GM12878 (cell line): ENCODE data around the gene GPN1. TPM values are rescaled to one million over a fixed set of nuclear protein-coding genes. Genes with fewer than 3 reads are reported as not detected.

Source experiments
- ATAC-seq: fragments of 200-7000 bp; cut with Tn5 transposase; 3 replicates; pipeline ENCODE4 v1.9.1; 2020; ENCODE audit warnings: mild to moderate bottlenecking, moderate library complexity
- BruUV-seq: library from RNA; stranded (reverse); fragments of 400-500 nt; replicated peaks from 2 replicates; lab custom pipeline; 2021; lab: Mats Ljungman, UMichigan
- CTCF ChIA-PET: fragments of 300-600 bp; sonication (Branson Sonifier 250); formaldehyde crosslinking; extraction: SDS; loops from one replicate; lab custom pipeline; 2021; ENCODE audit warnings: inconsistent platforms; lab: Yijun Ruan, JAX
- POLR2A ChIA-PET: fragments of 350-600 bp; formaldehyde crosslinking; extraction: SDS; loops from one replicate; lab custom pipeline; 2021; ENCODE audit warnings: inconsistent platforms; lab: Charles Lee
- RAD21 ChIA-PET: fragments of 300-600 bp; sonication (Branson Sonifier 250); formaldehyde crosslinking; loops from one replicate; lab custom pipeline; 2023; ENCODE audit warnings: antibody characterized with exemption; ENCODE audit not compliant: unreplicated experiment; lab: Charles Lee
- SMC1A ChIA-PET: fragments of 300-600 bp; sonication (Branson Sonifier 250); formaldehyde crosslinking; loops from one replicate; lab custom pipeline; 2023; ENCODE audit not compliant: unreplicated experiment, uncharacterized antibody; lab: Charles Lee
- DNase-seq: peaks from one replicate; pipeline ENCODE4 v3.0.0-alpha.2; 2011; ENCODE audit warnings: low read depth, low spot score
- FAIRE-seq: peaks from 3 replicates; lab custom pipeline; 2011; peaks lifted over from hg19 to GRCh38; lab: Jason Lieb, UNC
- H2AFZ ChIP-seq: 2 replicates; pipeline ENCODE4 v1.6.0; 2011; ENCODE audit warnings: low read depth, low read length, control low read depth; ENCODE audit not compliant: control insufficient read depth
- H3K27ac ChIP-seq: 2 replicates; pipeline ENCODE4 v1.5.1; 2011; ENCODE audit warnings: control low read depth; ENCODE audit not compliant: control insufficient read depth, insufficient read depth
- H3K27me3 ChIP-seq, 2 experiments: replicated peaks in 1 of 2; 2 replicates each; pipeline versions ENCODE4 v1.6.0 to v1.6.1; 2011; ENCODE audit warnings: low read length in 1 of 2; ENCODE audit not compliant: control insufficient read depth in 2 of 2, insufficient read depth in 2 of 2
- H3K36me3 ChIP-seq, 2 experiments: 2 replicates each; pipeline ENCODE4 v1.5.1; 2011; ENCODE audit warnings: low read length in 1 of 2; ENCODE audit not compliant: control insufficient read depth in 2 of 2, insufficient read depth in 2 of 2
- H3K4me1 ChIP-seq: 2 replicates; pipeline ENCODE4 v1.6.1; 2011; ENCODE audit warnings: mild to moderate bottlenecking, low read length, moderate library complexity, mixed read lengths; ENCODE audit not compliant: control insufficient read depth, insufficient read depth
- H3K4me2 ChIP-seq: 2 replicates; pipeline ENCODE4 v1.6.0; 2011; ENCODE audit warnings: control low read depth; ENCODE audit not compliant: control insufficient read depth, insufficient read depth
- H3K4me3 ChIP-seq: fragments of 200-600 bp; sonication (generic); 2 replicates; pipeline ENCODE4 v1.5.1; 2016
- H3K79me2 ChIP-seq: 2 replicates; pipeline ENCODE4 v1.6.0; 2011; ENCODE audit warnings: low read length; ENCODE audit not compliant: control insufficient read depth, insufficient read depth
- H3K9ac ChIP-seq: 2 replicates; pipeline ENCODE4 v1.8.0; 2011; ENCODE audit warnings: low read length, control low read depth, mixed read lengths; ENCODE audit not compliant: control insufficient read depth, insufficient read depth
- H3K9me3 ChIP-seq: replicated peaks from 3 replicates; pipeline ENCODE4 v1.5.1; 2011; ENCODE audit warnings: mild to moderate bottlenecking, low read length; ENCODE audit not compliant: control insufficient read depth, insufficient read depth
- H4K20me1 ChIP-seq: 2 replicates; pipeline ENCODE4 v1.6.0; 2011; ENCODE audit not compliant: control insufficient read depth, insufficient read depth
- CBX5 ChIP-seq: sonication (generic); IDR thresholded peaks from 2 replicates; pipeline ENCODE4 v1.6.1; 2016; ENCODE audit warnings: low read depth, moderate library complexity, mild to moderate bottlenecking, inconsistent platforms
- FOS ChIP-seq: IDR thresholded peaks from 3 replicates; pipeline ENCODE4 v1.6.1; 2011; ENCODE audit warnings: borderline replicate concordance; ENCODE audit not compliant: insufficient read length; ENCODE audit errors: extremely low read depth
- RCOR1 ChIP-seq: conservative IDR thresholded peaks from 2 replicates; pipeline ENCODE4 v1.6.1; 2012; ENCODE audit warnings: low read depth, low read length, improper control_type of control experiment
- SMAD1 ChIP-seq: fragments of 450-650 bp; IDR thresholded peaks from 2 replicates; pipeline ENCODE4 v1.6.1; 2018; ENCODE audit warnings: mild to moderate bottlenecking, low read depth; ENCODE audit not compliant: partially characterized antibody
- WRNIP1 ChIP-seq: IDR thresholded peaks from 2 replicates; pipeline ENCODE4 v1.6.1; 2011; ENCODE audit warnings: low read depth, low read length, improper control_type of control experiment, borderline replicate concordance
- ZBED1 ChIP-seq: IDR thresholded peaks from 2 replicates; pipeline ENCODE4 v1.6.1; 2016; ENCODE audit warnings: borderline replicate concordance
- WGBS: methylation state at CpG from one replicate; pipeline ENCODE4 v1.1.6; 2016; ENCODE audit warnings: low lambda C conversion rate; ENCODE audit not compliant: insufficient replicate concordance, insufficient coverage; ENCODE audit errors: missing lambda C conversion rate; 5-methylcytosine and 5-hydroxymethylcytosine counted together
- in situ Hi-C: fragments of 300-500 bp; cut with MboI; formaldehyde crosslinking; loops from 9 replicates; pipeline ENCODE4 v1.14.3; 2018; ENCODE audit warnings: mixed read lengths
- intact Hi-C: fragments of 100-400 bp; cut with micrococcal nuclease; formaldehyde crosslinking; loops from one replicate; pipeline ENCODE4 v1.14.2; 2022; ENCODE audit not compliant: unreplicated experiment
- polyA plus RNA-seq, 11 experiments: library from polyadenylated mRNA; depleted of rRNA in 4 of 11; unstranded in 6 of 11; stranded (reverse) in 5 of 11; fragments of >200 nt; fragmentation: Nextera tagmentation in 4 of 11; fragmentation: Illumina TruSeq in 1 of 11; extraction: Ambion mirVana in 4 of 11; extraction: Trizol in 1 of 11; gene quantifications; 1 replicate in 1 of 11; 2 replicates in 10 of 11; pipeline versions ENCODE4 v1.2.1 to v1.2.3, GENCODE V29; 2011 to 2016; ENCODE audit warnings: inconsistent platforms in 2 of 11, missing spikeins in 2 of 11, low read depth in 1 of 11
- total RNA-seq, 4 experiments: library from RNA; depleted of rRNA in 3 of 4; stranded (reverse); fragments of >200 nt in 3 of 4; fragmentation: Illumina TruSeq in 1 of 4; extraction: Trizol in 1 of 4; gene quantifications; 2 replicates each; pipeline versions ENCODE4 v1.2.1 to v1.2.3, GENCODE V29; 2013 to 2021
- TF ChIP-seq, protein P1 (sequence below): fragments of 450-650 bp; IDR thresholded peaks from 2 replicates; pipeline ENCODE4 v1.6.1; 2017; ENCODE audit warnings: low read depth, mild to moderate bottlenecking, moderate library complexity

The GPN1 gene
- total and polyA plus RNA-seq, 10 of the 15 experiments (the other 5 are each of a cell fraction or from before 2014, with no cell fraction given) = 32.1 to 108 (median 60.4) TPM

DNA sequence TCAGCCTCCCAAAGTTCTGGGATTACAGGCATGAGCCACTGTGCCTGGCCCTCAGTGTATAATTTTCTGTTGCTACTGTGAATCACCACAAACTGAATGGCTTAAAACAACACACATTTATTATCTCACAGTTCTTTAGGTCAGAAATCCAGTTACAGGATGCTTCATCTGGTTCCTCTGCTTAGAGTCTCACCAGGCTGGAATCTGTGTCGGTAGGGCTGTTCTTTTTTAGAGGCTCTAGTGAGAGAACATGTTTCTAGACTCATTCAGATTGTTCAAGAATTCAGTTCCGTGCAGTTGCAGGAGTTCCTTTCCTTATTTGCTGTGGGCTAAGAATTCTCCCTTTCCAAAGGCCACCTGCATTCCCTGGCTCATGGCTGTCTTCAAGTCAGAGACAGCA lies 22.2 kb upstream of the GPN1 start:
- no peak for FAIRE-seq
- no peak overlapping the region for H2AFZ ChIP-seq
- no peak overlapping the region for H3K27ac ChIP-seq
- intact Hi-C loops (no loop called here), in situ Hi-C loops (no loop called here)
- ChIA-PET POLR2A (no interaction called here), RAD21 (no interaction called here), CTCF (no interaction called here), SMC1A (no interaction called here)
- DNase-seq = no peak
- H3K4me3 ChIP-seq = no peak overlapping the region
- 53% methylated on average over 2 of the region's 2 CpGs for WGBS
- no peak for ATAC-seq
- H3K36me3 ChIP-seq = peaks cover 15 to 32% of the 10 kb centered on the region in 2 experiments
- no peaks in the 10 kb centered on the region for H3K27me3 ChIP-seq
- BruUV-seq = no TSS peak
- H3K9me3 ChIP-seq = no peaks in the 10 kb centered on the region
- H3K4me2 ChIP-seq = no peak overlapping the region
- TF ChIP-seq FOS (no peak), CBX5 (no peak)
- no peaks in the 10 kb centered on the region for H3K79me2 ChIP-seq
- no peaks in the 10 kb centered on the region for H3K4me1 ChIP-seq
- H4K20me1 ChIP-seq = no peaks in the 10 kb centered on the region
- H3K9ac ChIP-seq = no peak overlapping the region

DNA sequence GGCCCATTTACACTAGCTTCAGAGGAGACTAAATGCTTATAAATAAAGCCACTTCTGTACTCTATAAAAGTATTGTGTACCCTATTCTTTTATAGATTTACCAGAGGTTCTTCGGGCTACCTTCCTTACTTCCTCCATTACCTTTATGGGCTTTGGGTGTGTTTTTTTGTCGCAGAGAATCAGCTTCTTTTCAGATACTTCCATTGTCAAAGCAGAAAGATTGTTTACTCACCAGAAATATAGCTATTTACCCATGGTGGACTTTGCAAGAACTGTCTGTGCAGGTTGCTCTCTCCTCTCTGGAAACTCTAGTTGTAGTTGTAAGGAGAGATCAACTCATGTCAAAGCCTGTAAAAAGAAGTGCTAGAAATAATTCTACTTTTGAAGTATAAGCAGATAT lies 14.9 kb upstream of the GPN1 start:
- TF ChIP-seq SMAD1 (no peak), RCOR1 (no peak), WRNIP1 (no peak), ZBED1 (no peak)
- TF ChIP-seq, protein P1, sequence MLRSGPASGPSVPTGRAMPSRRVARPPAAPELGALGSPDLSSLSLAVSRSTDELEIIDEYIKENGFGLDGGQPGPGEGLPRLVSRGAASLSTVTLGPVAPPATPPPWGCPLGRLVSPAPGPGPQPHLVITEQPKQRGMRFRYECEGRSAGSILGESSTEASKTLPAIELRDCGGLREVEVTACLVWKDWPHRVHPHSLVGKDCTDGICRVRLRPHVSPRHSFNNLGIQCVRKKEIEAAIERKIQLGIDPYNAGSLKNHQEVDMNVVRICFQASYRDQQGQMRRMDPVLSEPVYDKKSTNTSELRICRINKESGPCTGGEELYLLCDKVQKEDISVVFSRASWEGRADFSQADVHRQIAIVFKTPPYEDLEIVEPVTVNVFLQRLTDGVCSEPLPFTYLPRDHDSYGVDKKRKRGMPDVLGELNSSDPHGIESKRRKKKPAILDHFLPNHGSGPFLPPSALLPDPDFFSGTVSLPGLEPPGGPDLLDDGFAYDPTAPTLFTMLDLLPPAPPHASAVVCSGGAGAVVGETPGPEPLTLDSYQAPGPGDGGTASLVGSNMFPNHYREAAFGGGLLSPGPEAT = no peak
- TF ChIP-seq, all 136 proteins: peak for 0
- in situ Hi-C loops (no loop called here), intact Hi-C loops (no loop called here)
- CTCF ChIA-PET = interaction anchor here (0.6 to 1.6 kb wide), 4 partner anchors 50 to 311 kb away, joined by 3 to 6 read pairs (median 3); partner anchors contain the start of gene SLC4A1AP
- H3K27me3 ChIP-seq = no peaks in the 10 kb centered on the region
- H3K4me1 ChIP-seq = no peaks in the 10 kb centered on the region
- ATAC-seq = no peak
- no peaks in the 10 kb centered on the region for H4K20me1 ChIP-seq
- no peaks in the 10 kb centered on the region for H3K79me2 ChIP-seq
- no TSS peak for BruUV-seq
- no peak overlapping the region for H3K4me2 ChIP-seq
- FAIRE-seq = no peak
- H3K4me3 ChIP-seq = no peak overlapping the region
- SMC1A ChIA-PET = interaction anchor here (0.6 to 1.1 kb wide), 3 partner anchors 13 to 1663 kb away, joined by 3 to 5 read pairs (median 3); no protein-coding TSS in a partner anchor
- H3K9me3 ChIP-seq = no peaks in the 10 kb centered on the region
- no peak overlapping the region for H3K27ac ChIP-seq
- RAD21 ChIA-PET = no interaction called here
- no peak overlapping the region for H2AFZ ChIP-seq
- H3K36me3 ChIP-seq = peaks cover 7 to 45% of the 10 kb centered on the region in 2 experiments; a peak in 3 of 4 replicates
- no peak overlapping the region for H3K9ac ChIP-seq
- no peak for DNase-seq
- WGBS = 100% methylated on average over 2 of the region's 2 CpGs
- POLR2A ChIA-PET = interaction anchor here (0.8 kb wide), 1 partner anchor 16 kb away, joined by 3 read pairs; no protein-coding TSS in a partner anchor
